Type B pancreatic cell (in vitro differentiated cells): ENCODE data around the gene KRT26. TPM values are rescaled to one million over a fixed set of nuclear protein-coding genes. Genes with fewer than 3 reads are reported as not detected.
A peak's percentile ranks its signal among the peaks of the same experiment; 100 is the strongest.

Experiments
- DNase-seq: peaks from one replicate; pipeline ENCODE4 v3.0.0; 2021; ENCODE audit warnings: mixed read lengths; ENCODE audit not compliant: unreplicated experiment; ENCODE audit errors: extremely low spot score
- H3K27ac Mint-ChIP-seq: 2 replicates; pipeline ENCODE4 v1.8.0; 2021; ENCODE audit warnings: mild to moderate bottlenecking, mixed read lengths
- H3K27me3 Mint-ChIP-seq: 2 replicates; pipeline ENCODE4 v1.8.0; 2021; ENCODE audit warnings: mixed read lengths
- H3K36me3 Mint-ChIP-seq: 2 replicates; pipeline ENCODE4 v1.8.0; 2021; ENCODE audit warnings: mixed read lengths
- H3K4me1 Mint-ChIP-seq: one replicate; pipeline ENCODE4 v1.8.0; 2021; ENCODE audit warnings: mixed read lengths; ENCODE audit not compliant: unreplicated experiment
- H3K4me3 Mint-ChIP-seq: 2 replicates; pipeline ENCODE4 v1.8.0; 2021; ENCODE audit warnings: mild to moderate bottlenecking, mixed read lengths
- H3K9me3 Mint-ChIP-seq: 2 replicates; pipeline ENCODE4 v1.8.0; 2021; ENCODE audit warnings: mixed read lengths
- total RNA-seq: library from RNA; stranded (reverse); gene quantifications from 2 replicates; pipeline ENCODE4 v1.2.1, GENCODE V29; 2021; ENCODE audit warnings: low replicate concordance
- TF ChIP-seq, protein P1 (sequence below): fragments of 200-600 bp; sonication (generic); conservative IDR thresholded peaks from 2 replicates; pipeline ENCODE4 v1.5.0; 2021; ENCODE audit warnings: antibody characterized with exemption, mild to moderate bottlenecking

The KRT26 gene
- total RNA-seq, 1 donor from 2014 or later: not detected

DNA sequence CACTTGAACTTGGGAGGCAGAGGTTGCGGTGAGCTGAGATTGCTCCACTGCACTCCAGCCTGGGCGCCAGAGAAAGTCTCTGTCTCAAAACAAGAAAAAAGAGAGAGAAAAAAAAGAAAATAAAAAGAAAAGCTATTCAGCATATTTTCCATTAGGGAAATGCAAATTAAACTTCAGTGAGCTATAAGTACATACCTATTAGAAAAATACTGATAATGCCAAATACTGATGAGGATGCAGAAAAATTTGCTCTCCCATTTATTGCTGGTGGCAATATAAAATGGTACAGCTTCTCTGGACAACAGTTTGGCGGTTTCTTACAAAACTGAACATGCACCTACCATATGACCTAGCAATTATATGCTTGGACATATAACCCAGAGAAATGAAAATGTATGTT is 40.6 kb upstream of the KRT26 start:
- Mint-ChIP-seq H3K4me3 (no peak overlapping the region), H3K4me1 (no peaks in the 10 kb centered on the region), H3K36me3 (peaks cover 20% of the 10 kb centered on the region), H3K9me3 (no peaks in the 10 kb centered on the region), H3K27ac (no peak overlapping the region), H3K27me3 (peaks cover 51% of the 10 kb centered on the region)
- TF ChIP-seq, protein P1, sequence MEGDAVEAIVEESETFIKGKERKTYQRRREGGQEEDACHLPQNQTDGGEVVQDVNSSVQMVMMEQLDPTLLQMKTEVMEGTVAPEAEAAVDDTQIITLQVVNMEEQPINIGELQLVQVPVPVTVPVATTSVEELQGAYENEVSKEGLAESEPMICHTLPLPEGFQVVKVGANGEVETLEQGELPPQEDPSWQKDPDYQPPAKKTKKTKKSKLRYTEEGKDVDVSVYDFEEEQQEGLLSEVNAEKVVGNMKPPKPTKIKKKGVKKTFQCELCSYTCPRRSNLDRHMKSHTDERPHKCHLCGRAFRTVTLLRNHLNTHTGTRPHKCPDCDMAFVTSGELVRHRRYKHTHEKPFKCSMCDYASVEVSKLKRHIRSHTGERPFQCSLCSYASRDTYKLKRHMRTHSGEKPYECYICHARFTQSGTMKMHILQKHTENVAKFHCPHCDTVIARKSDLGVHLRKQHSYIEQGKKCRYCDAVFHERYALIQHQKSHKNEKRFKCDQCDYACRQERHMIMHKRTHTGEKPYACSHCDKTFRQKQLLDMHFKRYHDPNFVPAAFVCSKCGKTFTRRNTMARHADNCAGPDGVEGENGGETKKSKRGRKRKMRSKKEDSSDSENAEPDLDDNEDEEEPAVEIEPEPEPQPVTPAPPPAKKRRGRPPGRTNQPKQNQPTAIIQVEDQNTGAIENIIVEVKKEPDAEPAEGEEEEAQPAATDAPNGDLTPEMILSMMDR: no peak
- DNase-seq: no peak

DNA sequence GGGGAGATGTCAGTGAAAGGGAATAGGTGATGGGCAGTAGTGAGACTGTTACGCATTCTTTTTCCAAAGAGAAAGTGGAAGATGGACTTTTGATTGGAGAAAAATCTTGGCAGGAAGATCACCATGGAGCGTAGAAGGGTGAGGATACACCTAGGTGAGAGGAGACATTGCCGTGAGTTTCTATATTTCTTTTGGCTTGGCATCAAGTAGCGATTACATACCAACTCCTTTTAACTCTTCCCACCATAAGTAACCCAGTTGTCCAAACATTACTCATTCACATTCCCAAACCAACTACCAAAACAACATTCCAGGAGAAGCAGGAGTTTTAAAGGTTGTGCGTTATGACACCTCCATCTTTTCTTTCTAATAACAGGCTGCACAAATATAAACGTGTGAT is 38.5 kb upstream of the KRT26 start:
- Mint-ChIP-seq H3K4me1 (no peaks in the 10 kb centered on the region), H3K4me3 (no peak overlapping the region), H3K36me3 (peaks cover 5% of the 10 kb centered on the region), H3K27me3 (peaks cover 65% of the 10 kb centered on the region), H3K27ac (no peak overlapping the region), H3K9me3 (no peaks in the 10 kb centered on the region)
- DNase-seq: no peak
- TF ChIP-seq, protein P1: no peak

DNA sequence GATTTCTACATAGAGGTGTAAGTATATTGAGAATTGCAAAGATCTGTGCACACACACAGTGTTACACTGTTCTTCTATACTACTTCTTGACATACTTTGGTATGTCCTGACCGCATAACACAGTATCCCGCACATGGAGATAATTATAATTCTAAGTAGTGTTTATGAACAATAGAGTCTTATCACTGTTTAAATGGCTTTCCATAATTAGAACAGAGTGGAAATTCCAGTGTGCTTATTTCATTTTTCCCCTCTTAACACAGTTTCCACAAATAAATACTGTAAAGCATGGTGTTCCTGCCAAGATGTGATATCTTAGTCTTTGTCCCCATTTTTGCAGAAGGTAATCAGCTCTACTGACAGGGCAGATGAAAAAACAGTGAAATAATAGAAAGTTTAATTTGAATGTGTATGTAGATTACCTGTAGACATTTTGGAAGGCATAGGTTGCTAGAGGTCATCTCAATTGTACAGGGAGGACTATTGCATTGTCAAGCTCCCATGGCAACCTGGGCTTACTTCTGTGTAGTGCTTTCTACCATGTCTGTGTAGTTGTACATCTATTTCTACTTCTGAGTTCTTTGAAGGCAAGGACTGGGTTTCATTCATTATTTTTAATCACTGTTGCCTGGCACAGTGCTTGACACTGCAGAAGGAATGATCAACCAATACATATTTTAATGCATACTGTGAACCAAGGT is 37.9 kb upstream of the KRT26 start:
- DNase-seq: no peak
- Mint-ChIP-seq H3K4me1 (no peaks in the 10 kb centered on the region), H3K9me3 (no peaks in the 10 kb centered on the region), H3K4me3 (no peak overlapping the region), H3K27me3 (peaks cover 72% of the 10 kb centered on the region), H3K27ac (no peak overlapping the region), H3K36me3 (no peaks in the 10 kb centered on the region)
- TF ChIP-seq, protein P1: no peak

DNA sequence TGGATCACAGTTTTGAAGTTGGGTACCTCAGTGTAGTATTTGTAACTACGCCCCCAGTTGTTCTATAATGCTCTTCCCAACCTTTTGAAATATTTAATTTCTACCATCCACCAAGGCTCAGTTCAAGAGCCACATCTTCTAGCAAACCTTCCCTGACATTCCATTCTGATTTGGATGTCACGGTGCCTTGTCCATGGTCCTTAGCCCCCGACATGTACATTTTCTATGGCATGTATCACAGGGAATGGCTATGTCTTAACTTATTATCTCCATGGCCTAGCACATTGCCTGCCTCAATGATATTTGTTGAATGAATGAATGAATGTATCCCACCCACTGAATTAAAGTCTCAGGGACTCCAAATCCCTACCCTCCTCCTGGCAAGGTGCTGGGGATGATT is 34.1 kb upstream of the KRT26 start:
- Mint-ChIP-seq H3K4me3 (no peak overlapping the region), H3K36me3 (no peaks in the 10 kb centered on the region), H3K27me3 (peaks cover 52% of the 10 kb centered on the region), H3K9me3 (no peaks in the 10 kb centered on the region), H3K4me1 (peaks cover 4% of the 10 kb centered on the region), H3K27ac (no peak overlapping the region)
- DNase-seq: no peak
- TF ChIP-seq, protein P1: no peak

DNA sequence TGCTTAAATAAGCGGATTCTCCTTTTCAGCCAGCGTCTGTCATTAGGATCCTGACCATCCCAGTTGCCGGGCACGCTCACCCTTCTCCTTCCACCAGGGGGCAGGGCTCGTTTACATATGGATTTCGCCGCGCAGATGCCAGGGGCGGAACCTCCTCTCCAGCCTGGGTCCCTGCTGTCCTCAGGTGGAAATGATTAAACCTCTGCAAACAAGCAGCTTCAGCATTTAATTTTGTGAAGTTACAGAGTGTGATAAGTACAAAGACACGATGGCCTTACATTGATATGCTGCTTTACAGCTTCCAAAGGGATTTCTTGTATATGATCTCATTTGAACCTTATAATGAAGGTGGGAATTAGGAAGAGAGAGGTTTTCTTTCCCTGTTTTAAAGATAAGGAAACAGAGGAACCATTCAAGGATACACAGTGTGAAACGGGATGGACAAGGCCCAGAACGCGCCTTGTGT is 31.6 kb upstream of the KRT26 start:
- H3K4me1 Mint-ChIP-seq: peaks cover 4% of the 10 kb centered on the region
- TF ChIP-seq, protein P1: peak; percentile 96
- H3K27me3 Mint-ChIP-seq: peaks cover 41% of the 10 kb centered on the region
- peak overlapping the region; percentile 48 for H3K4me3 Mint-ChIP-seq
- peak overlapping the region; percentile 62 for H3K27ac Mint-ChIP-seq
- DNase-seq: peak; percentile 84
- no peaks in the 10 kb centered on the region for H3K36me3 Mint-ChIP-seq
- no peaks in the 10 kb centered on the region for H3K9me3 Mint-ChIP-seq
